ENCODE results near the gene RAET1E. TPM values are rescaled to one million over a fixed set of nuclear protein-coding genes. Genes with fewer than 3 reads are reported as not detected.
A peak's percentile ranks its signal among the peaks of the same experiment; 100 is the strongest.
"Not testable (repeated sequence)": the region's sequence is repeated elsewhere in the genome, so short reads cannot be mapped to it uniquely, and the experiment has no call there.

Gene RAET1E
- total and polyA plus RNA-seq, 4 donors = 0.56 to 0.98 (median 0.93) TPM

GRCh38 chr6:149939909-149940671 lies 42.2 kb upstream of the RAET1E start:
- no peak overlapping the region for H3K4me3 ChIP-seq
- no peak overlapping the region for H3K9ac ChIP-seq (ENCODE audit: insufficient read depth in 1 of 2, low read length in 2 of 2)
- DNase-seq (no peak), ATAC-seq (ENCODE audit: insufficient read depth, low FRiP score) (no peak)
- 20 to 33% methylated on average over 6 of the region's 6 CpGs for WGBS, 2 donors
- no peaks in the 10 kb centered on the region for H3K36me3 ChIP-seq (ENCODE audit: control insufficient read depth in 4 of 4, insufficient read depth in 4 of 4, low read length in 4 of 4)
- H3K27me3 ChIP-seq (ENCODE audit: control insufficient read depth in 3 of 3, insufficient read depth in 3 of 3, low read length in 2 of 3) = peaks cover 0 to 70% (median 54%) of the 10 kb centered on the region in 3 donors
- H3K9me3 ChIP-seq (ENCODE audit: control insufficient read depth in 4 of 4, insufficient read depth in 3 of 4, low read length in 3 of 4) = no peaks in the 10 kb centered on the region
- no peak overlapping the region for H3K27ac ChIP-seq (ENCODE audit: low read depth in 1 of 2, low read length in 1 of 2)
- TF ChIP-seq, protein P1, sequence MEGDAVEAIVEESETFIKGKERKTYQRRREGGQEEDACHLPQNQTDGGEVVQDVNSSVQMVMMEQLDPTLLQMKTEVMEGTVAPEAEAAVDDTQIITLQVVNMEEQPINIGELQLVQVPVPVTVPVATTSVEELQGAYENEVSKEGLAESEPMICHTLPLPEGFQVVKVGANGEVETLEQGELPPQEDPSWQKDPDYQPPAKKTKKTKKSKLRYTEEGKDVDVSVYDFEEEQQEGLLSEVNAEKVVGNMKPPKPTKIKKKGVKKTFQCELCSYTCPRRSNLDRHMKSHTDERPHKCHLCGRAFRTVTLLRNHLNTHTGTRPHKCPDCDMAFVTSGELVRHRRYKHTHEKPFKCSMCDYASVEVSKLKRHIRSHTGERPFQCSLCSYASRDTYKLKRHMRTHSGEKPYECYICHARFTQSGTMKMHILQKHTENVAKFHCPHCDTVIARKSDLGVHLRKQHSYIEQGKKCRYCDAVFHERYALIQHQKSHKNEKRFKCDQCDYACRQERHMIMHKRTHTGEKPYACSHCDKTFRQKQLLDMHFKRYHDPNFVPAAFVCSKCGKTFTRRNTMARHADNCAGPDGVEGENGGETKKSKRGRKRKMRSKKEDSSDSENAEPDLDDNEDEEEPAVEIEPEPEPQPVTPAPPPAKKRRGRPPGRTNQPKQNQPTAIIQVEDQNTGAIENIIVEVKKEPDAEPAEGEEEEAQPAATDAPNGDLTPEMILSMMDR (IDR thresholded peaks at IDR 0.05; ENCODE audit: control extremely low read depth, extremely low read depth) = no peak
- peaks cover 0 to 11% (median 0%) of the 10 kb centered on the region in 5 donors for H3K4me1 ChIP-seq (ENCODE audit: control insufficient read depth in 5 of 5, insufficient read depth in 5 of 5, low read length in 5 of 5)

DNA sequence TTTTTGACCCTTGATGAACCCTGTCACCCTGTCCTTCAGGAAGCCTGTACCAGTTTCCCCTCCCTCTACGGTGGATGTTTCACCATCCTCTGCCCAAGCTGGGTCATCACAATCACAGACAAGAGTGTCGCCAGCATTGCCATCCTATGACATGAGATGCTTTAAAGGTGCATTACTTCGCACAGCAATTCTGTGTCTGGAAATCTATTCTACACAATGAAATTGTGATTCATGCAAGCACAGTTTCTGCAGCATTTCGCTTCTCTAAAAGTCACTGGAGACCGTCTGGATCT lies 41.4 kb upstream of the RAET1E start:
- ATAC-seq (ENCODE audit: insufficient read depth, low FRiP score) (no peak), DNase-seq (no peak)
- H3K4me1 ChIP-seq (ENCODE audit: control insufficient read depth in 5 of 5, insufficient read depth in 5 of 5, low read length in 5 of 5) = peaks cover 0 to 11% (median 0%) of the 10 kb centered on the region in 5 donors
- no peak overlapping the region for H3K27ac ChIP-seq (ENCODE audit: low read depth in 1 of 2, low read length in 1 of 2)
- peaks cover 0 to 78% (median 62%) of the 10 kb centered on the region in 3 donors for H3K27me3 ChIP-seq (ENCODE audit: control insufficient read depth in 3 of 3, insufficient read depth in 3 of 3, low read length in 2 of 3)
- no peak overlapping the region for H3K4me3 ChIP-seq
- H3K9me3 ChIP-seq (ENCODE audit: control insufficient read depth in 4 of 4, insufficient read depth in 3 of 4, low read length in 3 of 4) = peaks cover 0 to 2% (median 0%) of the 10 kb centered on the region in 4 donors
- TF ChIP-seq, protein P1 (IDR thresholded peaks at IDR 0.05; ENCODE audit: control extremely low read depth, extremely low read depth) = no peak
- H3K36me3 ChIP-seq (ENCODE audit: control insufficient read depth in 4 of 4, insufficient read depth in 4 of 4, low read length in 4 of 4) = no peaks in the 10 kb centered on the region
- 33 to 37% methylated on average over 5 of the region's 5 CpGs for WGBS, 2 donors
- no peak overlapping the region for H3K9ac ChIP-seq (ENCODE audit: insufficient read depth in 1 of 2, low read length in 2 of 2)

GRCh38 chr6:149938571-149939355 lies 40.9 kb upstream of the RAET1E start:
- H3K9ac ChIP-seq (ENCODE audit: insufficient read depth in 1 of 2, low read length in 2 of 2) = no peak overlapping the region
- no peaks in the 10 kb centered on the region for H3K36me3 ChIP-seq (ENCODE audit: control insufficient read depth in 4 of 4, insufficient read depth in 4 of 4, low read length in 4 of 4)
- no peak for ATAC-seq (ENCODE audit: insufficient read depth, low FRiP score)
- WGBS, 2 donors = 2% methylated on average over 58 of the region's 58 CpGs
- peak; percentile 30 to 45 (median 44) for DNase-seq
- TF ChIP-seq, protein P1 (IDR thresholded peaks at IDR 0.05; ENCODE audit: control extremely low read depth, extremely low read depth) = no peak
- no peak overlapping the region for H3K4me3 ChIP-seq
- peaks cover 0 to 11% (median 0%) of the 10 kb centered on the region in 5 donors for H3K4me1 ChIP-seq (ENCODE audit: control insufficient read depth in 5 of 5, insufficient read depth in 5 of 5, low read length in 5 of 5)
- H3K27ac ChIP-seq (ENCODE audit: low read depth in 1 of 2, low read length in 1 of 2) = no peak overlapping the region
- H3K27me3 ChIP-seq (ENCODE audit: control insufficient read depth in 3 of 3, insufficient read depth in 3 of 3, low read length in 2 of 3) = peaks cover 0 to 79% (median 63%) of the 10 kb centered on the region in 3 donors
- peaks cover 0 to 2% (median 0%) of the 10 kb centered on the region in 4 donors for H3K9me3 ChIP-seq (ENCODE audit: control insufficient read depth in 4 of 4, insufficient read depth in 3 of 4, low read length in 3 of 4)

DNA sequence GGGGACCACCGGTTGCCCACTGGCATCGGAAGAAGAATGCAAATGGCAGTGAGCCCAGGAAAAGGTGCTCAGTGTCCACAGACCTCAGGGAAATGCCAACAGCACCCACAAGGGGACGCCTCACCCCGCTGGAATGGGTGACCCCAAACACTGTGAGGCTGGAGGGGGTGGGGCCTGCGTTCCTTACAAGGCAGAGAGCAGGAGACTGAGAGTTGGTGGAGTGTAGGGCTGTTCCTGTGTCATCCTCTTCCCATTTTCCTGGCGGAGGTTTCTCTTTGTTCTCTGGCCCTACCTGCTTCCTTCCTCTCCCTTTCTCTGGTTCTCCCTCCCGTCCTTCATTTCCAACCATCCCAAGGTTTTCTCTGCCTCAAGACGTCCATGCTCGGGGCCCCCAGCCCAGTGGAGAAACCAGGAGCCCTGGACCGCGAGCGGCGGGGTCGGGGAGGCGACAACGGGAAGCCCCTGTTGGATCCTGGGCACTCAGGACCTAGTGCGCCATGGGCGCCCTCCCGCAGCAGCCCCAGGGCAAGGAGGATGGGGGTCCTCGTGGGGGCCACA lies 40.2 kb upstream of the RAET1E start:
- ATAC-seq (ENCODE audit: insufficient read depth, low FRiP score); H3K36me3 ChIP-seq (ENCODE audit: control insufficient read depth in 4 of 4, insufficient read depth in 4 of 4, low read length in 4 of 4); H3K9ac ChIP-seq (ENCODE audit: insufficient read depth in 1 of 2, low read length in 2 of 2); H3K9me3 ChIP-seq (ENCODE audit: control insufficient read depth in 4 of 4, insufficient read depth in 3 of 4, low read length in 3 of 4); H3K27ac ChIP-seq (ENCODE audit: low read depth in 1 of 2, low read length in 1 of 2); H3K4me3 ChIP-seq; DNase-seq: not testable (repeated sequence)
- H3K27me3 ChIP-seq (ENCODE audit: control insufficient read depth in 3 of 3, insufficient read depth in 3 of 3, low read length in 2 of 3) = peaks cover 0 to 80% (median 70%) of the 10 kb centered on the region in 3 donors
- WGBS, 2 donors = 2% methylated on average over 13 to 15 of the region's 20 CpGs
- H3K4me1 ChIP-seq (ENCODE audit: control insufficient read depth in 5 of 5, insufficient read depth in 5 of 5, low read length in 5 of 5) = peaks cover 0 to 11% (median 0%) of the 10 kb centered on the region in 5 donors

Measured in lung (tissue), 12 donors.